ENCODE results near the gene APH1A.

APH1A gene

GRCh38 chr1:150263549-150263948 lies 5.3 kb downstream of the APH1A start:
- Histone ChIP-seq H3K4me1 (ENCODE audit: insufficient read depth, low read length) (peaks cover 23% of the 10 kb centered on the region), H3K36me3 (ENCODE audit: insufficient read depth, low read length) (peaks cover 30% of the 10 kb centered on the region), H3K9ac (ENCODE audit: low read length) (no peak overlapping the region), H3K27me3 (ENCODE audit: control insufficient read depth in 1 of 2, insufficient read depth in 2 of 2, low read length in 2 of 2) (no peaks in the 10 kb centered on the region), H3K4me3 (ENCODE audit: low read depth in 1 of 2, low read length in 2 of 2) (no peak overlapping the region), H3K27ac (ENCODE audit: low read depth, low read length) (no peak overlapping the region), H3K9me3 (ENCODE audit: low read length) (no peaks in the 10 kb centered on the region)

DNA sequence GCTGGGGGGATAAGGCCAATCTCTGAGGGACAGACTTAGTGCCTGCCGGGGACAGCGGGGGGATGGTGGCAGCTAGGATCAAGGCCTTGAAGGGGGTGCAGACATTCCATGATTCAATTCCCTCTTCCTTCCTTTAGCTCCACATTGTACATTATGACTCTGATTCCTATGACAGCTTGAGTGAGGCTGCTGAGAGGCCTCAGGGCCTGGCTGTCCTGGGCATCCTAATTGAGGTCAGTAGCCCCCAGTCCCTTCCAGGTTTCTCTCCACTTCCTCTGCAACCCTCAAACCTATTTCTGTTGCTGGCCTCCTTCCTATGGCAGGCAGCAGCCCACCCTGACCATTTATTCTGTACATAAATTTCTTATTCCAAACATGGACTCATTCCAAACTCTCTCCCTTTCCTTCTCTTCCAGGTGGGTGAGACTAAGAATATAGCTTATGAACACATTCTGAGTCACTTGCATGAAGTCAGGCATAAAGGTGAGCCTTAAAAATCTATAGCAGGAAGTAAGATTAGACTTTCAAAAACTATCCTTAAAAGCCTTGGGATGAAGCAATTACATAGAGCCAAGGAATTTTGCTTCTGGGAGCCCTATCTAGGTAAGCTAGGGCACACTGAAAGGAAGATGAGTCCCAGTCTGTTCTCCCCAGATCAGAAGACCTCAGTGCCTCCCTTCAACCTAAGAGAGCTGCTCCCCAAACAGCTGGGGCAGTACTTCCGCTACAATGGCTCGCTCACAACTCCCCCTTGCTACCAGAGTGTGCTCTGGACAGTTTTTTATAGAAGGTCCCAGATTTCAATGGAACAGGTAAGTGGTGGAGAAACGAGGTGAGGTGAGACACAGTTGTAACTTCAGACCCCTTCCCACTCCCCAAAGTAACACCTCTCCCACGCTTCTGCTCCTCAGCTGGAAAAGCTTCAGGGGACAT lies 6.2 kb downstream of the APH1A start:
- Histone ChIP-seq H3K4me3 (ENCODE audit: low read depth in 1 of 2, low read length in 2 of 2) (no peak overlapping the region), H3K9me3 (ENCODE audit: low read length) (no peaks in the 10 kb centered on the region), H3K9ac (ENCODE audit: low read length) (no peak overlapping the region), H3K36me3 (ENCODE audit: insufficient read depth, low read length) (peaks cover 30% of the 10 kb centered on the region), H3K4me1 (ENCODE audit: insufficient read depth, low read length) (peaks cover 20% of the 10 kb centered on the region), H3K27ac (ENCODE audit: low read depth, low read length) (no peak overlapping the region), H3K27me3 (ENCODE audit: control insufficient read depth in 1 of 2, insufficient read depth in 2 of 2, low read length in 2 of 2) (no peaks in the 10 kb centered on the region)

GRCh38 chr1:150261367-150261766 lies 7.4 kb downstream of the APH1A start:
- peaks cover 20% of the 10 kb centered on the region for H3K36me3 ChIP-seq (ENCODE audit: insufficient read depth, low read length)
- no peak overlapping the region for H3K9ac ChIP-seq (ENCODE audit: low read length)
- H3K27ac ChIP-seq (ENCODE audit: low read depth, low read length), result no peak overlapping the region
- H3K9me3 ChIP-seq (ENCODE audit: low read length), result no peaks in the 10 kb centered on the region
- H3K27me3 ChIP-seq (ENCODE audit: control insufficient read depth in 1 of 2, insufficient read depth in 2 of 2, low read length in 2 of 2), result no peaks in the 10 kb centered on the region
- peaks cover 19% of the 10 kb centered on the region for H3K4me1 ChIP-seq (ENCODE audit: insufficient read depth, low read length)
- no peak overlapping the region for H3K4me3 ChIP-seq (ENCODE audit: low read depth in 1 of 2, low read length in 2 of 2)

DNA sequence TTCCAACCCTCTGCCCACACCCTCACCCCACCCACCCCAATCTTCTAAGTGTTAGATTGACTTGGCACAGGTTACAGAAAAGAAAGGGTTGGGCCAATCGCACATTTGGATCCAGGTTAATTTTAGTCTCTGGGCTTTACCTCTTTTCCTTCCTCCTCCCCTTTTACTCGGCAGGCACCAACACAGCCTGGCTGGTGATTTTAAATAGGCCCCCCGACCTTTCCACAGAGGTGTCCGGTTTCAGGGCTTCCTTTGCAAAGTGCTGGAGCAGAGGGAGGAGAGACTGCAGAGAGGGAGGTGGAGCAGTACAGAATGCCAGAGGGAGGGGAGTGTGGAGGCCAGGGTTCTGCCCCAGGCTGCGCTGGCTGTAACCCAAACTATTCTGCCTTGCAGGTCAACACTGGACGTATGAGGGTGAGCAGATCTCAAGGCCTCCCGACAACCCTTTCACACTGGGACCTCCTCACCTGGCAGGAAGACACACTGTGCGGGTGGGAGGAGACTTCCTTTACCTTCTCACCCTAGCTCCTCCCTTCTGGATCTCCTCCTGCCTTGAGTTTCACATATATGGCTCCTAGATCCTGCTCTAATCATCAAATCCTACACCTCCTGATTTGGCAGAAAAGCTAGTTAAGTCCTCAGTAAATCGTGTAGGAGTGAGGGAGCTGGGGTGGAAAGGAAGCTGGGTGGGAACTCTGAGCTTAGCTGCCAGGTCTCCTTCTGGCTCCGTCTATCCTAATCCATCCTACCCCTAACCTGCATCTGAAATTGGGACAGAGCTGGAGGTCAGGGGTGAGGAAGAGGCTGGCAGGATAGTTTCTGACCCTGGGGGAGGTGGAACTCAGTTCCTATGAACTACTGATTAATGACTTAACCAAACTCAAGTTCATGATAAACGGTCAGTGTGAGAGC lies 8.8 kb downstream of the APH1A start:
- H3K9me3 ChIP-seq (ENCODE audit: low read length), result no peaks in the 10 kb centered on the region
- H3K9ac ChIP-seq (ENCODE audit: low read length), result no peak overlapping the region
- peaks cover 6% of the 10 kb centered on the region for H3K36me3 ChIP-seq (ENCODE audit: insufficient read depth, low read length)
- H3K27ac ChIP-seq (ENCODE audit: low read depth, low read length), result no peak overlapping the region
- no peaks in the 10 kb centered on the region for H3K27me3 ChIP-seq (ENCODE audit: control insufficient read depth in 1 of 2, insufficient read depth in 2 of 2, low read length in 2 of 2)
- no peak overlapping the region for H3K4me3 ChIP-seq (ENCODE audit: low read depth in 1 of 2, low read length in 2 of 2)
- H3K4me1 ChIP-seq (ENCODE audit: insufficient read depth, low read length), result peaks cover 28% of the 10 kb centered on the region

- Histone ChIP-seq H3K4me3 (ENCODE audit: low read depth in 1 of 2, low read length in 2 of 2) (no peak overlapping the region), H3K9me3 (ENCODE audit: low read length) (no peaks in the 10 kb centered on the region), H3K4me1 (ENCODE audit: insufficient read depth, low read length) (peaks cover 28% of the 10 kb centered on the region), H3K36me3 (ENCODE audit: insufficient read depth, low read length) (no peaks in the 10 kb centered on the region), H3K9ac (ENCODE audit: low read length) (no peak overlapping the region), H3K27ac (ENCODE audit: low read depth, low read length) (peak overlapping the region; percentile 73), H3K27me3 (ENCODE audit: control insufficient read depth in 1 of 2, insufficient read depth in 2 of 2, low read length in 2 of 2) (no peaks in the 10 kb centered on the region)
Measured at GRCh38 chr1:150259217-150259616, 9.6 kb downstream of the APH1A start.

GRCh38 chr1:150257624-150258585 lies 10.9 kb downstream of the APH1A start, which contains the start of gene CA14:
Gene CA14, plus strand, starts transcription at chr1:150257774. Its CDS starts 355 bp downstream, at chr1:150258129.
- Histone ChIP-seq H3K9ac (ENCODE audit: low read length) (peak within 1 kb of the TSS; percentile 28), H3K9me3 (ENCODE audit: low read length) (no peaks in the 10 kb centered on the region), H3K4me1 (ENCODE audit: insufficient read depth, low read length) (peaks cover 28% of the 10 kb centered on the region), H3K36me3 (ENCODE audit: insufficient read depth, low read length) (no peaks in the 10 kb centered on the region), H3K27me3 (ENCODE audit: control insufficient read depth in 1 of 2, insufficient read depth in 2 of 2, low read length in 2 of 2) (no peaks in the 10 kb centered on the region), H3K4me3 (ENCODE audit: low read depth in 1 of 2, low read length in 2 of 2) (peak within 1 kb of the TSS in 1 of 2 donors; percentile 55), H3K27ac (ENCODE audit: low read depth, low read length) (peak within 1 kb of the TSS; percentile 73)

DNA sequence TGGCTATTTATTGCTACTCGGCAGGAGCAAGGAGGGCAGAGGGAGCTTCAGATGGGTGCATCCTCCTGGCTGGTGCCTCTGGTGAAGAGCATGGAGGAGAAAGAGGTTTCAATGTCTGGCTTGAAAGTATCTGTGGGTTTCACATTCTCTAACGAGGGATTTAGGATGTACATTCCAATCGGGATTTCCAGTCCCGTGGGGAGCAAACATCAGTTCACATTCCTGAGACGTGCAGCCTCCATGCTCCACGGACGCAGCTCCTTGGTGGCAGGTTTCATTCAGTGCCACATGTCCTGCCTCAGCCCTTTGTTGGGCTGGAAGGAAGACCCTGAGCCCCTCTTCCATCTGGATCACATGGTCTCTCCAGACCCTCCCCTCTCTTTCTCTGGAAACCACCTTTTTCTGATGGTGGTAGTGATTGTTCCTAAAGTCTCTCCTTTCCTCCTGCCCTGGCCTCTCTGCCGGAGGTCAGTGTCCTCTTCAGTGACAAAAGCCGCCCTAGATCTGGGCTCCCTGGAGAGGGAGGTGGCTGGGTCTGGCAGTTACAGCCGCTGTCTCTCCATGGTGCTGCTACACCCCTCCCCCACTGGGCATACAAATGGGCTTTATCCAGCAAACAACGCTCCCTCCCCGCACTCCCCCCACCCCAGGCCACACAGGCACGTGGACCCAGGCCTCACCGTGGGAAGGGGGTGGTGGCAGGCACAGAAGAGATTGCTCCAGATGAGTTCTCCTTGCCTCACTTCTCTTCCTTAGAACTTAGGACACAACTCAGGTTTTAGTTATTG lies 12.1 kb downstream of the APH1A start:
- H3K36me3 ChIP-seq (ENCODE audit: insufficient read depth, low read length), result no peaks in the 10 kb centered on the region
- no peaks in the 10 kb centered on the region for H3K9me3 ChIP-seq (ENCODE audit: low read length)
- peaks cover 28% of the 10 kb centered on the region for H3K4me1 ChIP-seq (ENCODE audit: insufficient read depth, low read length)
- peak overlapping the region in 1 of 2 donors; percentile 55 for H3K4me3 ChIP-seq (ENCODE audit: low read depth in 1 of 2, low read length in 2 of 2)
- H3K9ac ChIP-seq (ENCODE audit: low read length), result peak overlapping the region; percentile 28
- H3K27ac ChIP-seq (ENCODE audit: low read depth, low read length), result peak overlapping the region; percentile 73
- no peaks in the 10 kb centered on the region for H3K27me3 ChIP-seq (ENCODE audit: control insufficient read depth in 1 of 2, insufficient read depth in 2 of 2, low read length in 2 of 2)

- Histone ChIP-seq H3K27me3 (ENCODE audit: control insufficient read depth in 1 of 2, insufficient read depth in 2 of 2, low read length in 2 of 2) (no peaks in the 10 kb centered on the region), H3K9me3 (ENCODE audit: low read length) (no peaks in the 10 kb centered on the region), H3K9ac (ENCODE audit: low read length) (peak overlapping the region; percentile 45), H3K36me3 (ENCODE audit: insufficient read depth, low read length) (no peaks in the 10 kb centered on the region), H3K4me3 (ENCODE audit: low read depth in 1 of 2, low read length in 2 of 2) (peak overlapping the region in 1 of 2 donors; percentile 55), H3K4me1 (ENCODE audit: insufficient read depth, low read length) (peaks cover 28% of the 10 kb centered on the region), H3K27ac (ENCODE audit: low read depth, low read length) (peak overlapping the region; percentile 73)
Measured at GRCh38 chr1:150256198-150256553, 12.6 kb downstream of the APH1A start.

GRCh38 chr1:150249936-150250335 lies 18.9 kb downstream of the APH1A start:
- no peak overlapping the region for H3K27ac ChIP-seq (ENCODE audit: low read depth, low read length)
- no peaks in the 10 kb centered on the region for H3K4me1 ChIP-seq (ENCODE audit: insufficient read depth, low read length)
- H3K9ac ChIP-seq (ENCODE audit: low read length), result no peak overlapping the region
- H3K27me3 ChIP-seq (ENCODE audit: control insufficient read depth in 1 of 2, insufficient read depth in 2 of 2, low read length in 2 of 2), result no peaks in the 10 kb centered on the region
- no peaks in the 10 kb centered on the region for H3K36me3 ChIP-seq (ENCODE audit: insufficient read depth, low read length)
- no peak overlapping the region for H3K4me3 ChIP-seq (ENCODE audit: low read depth in 1 of 2, low read length in 2 of 2)
- no peaks in the 10 kb centered on the region for H3K9me3 ChIP-seq (ENCODE audit: low read length)

DNA sequence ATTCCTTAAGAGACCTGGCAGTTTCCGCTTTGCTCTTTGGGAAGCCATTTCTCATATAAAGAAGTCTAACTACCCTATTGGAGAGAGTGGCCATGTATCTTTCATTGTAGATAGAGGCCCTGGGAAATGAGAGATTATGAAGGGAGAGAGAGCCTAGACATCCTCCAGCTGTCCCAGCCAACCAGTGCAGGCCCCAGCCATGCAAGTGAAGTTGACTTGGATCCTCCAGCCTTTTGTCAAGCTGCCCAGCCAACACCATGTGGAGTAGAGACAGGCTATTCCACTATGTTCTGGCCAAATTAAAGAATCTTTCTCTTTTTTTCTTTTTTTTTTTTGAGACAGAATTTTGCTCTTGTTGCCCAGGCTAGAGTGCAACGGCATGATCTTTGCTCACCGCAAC lies 25.8 kb downstream of the APH1A start:
- Histone ChIP-seq H3K27ac (ENCODE audit: low read depth, low read length) (no peak overlapping the region), H3K4me1 (ENCODE audit: insufficient read depth, low read length) (no peaks in the 10 kb centered on the region), H3K9ac (ENCODE audit: low read length) (no peak overlapping the region), H3K9me3 (ENCODE audit: low read length) (no peaks in the 10 kb centered on the region), H3K27me3 (ENCODE audit: control insufficient read depth in 1 of 2, insufficient read depth in 2 of 2, low read length in 2 of 2) (no peaks in the 10 kb centered on the region), H3K4me3 (ENCODE audit: low read depth in 1 of 2, low read length in 2 of 2) (no peak overlapping the region), H3K36me3 (ENCODE audit: insufficient read depth, low read length) (no peaks in the 10 kb centered on the region)

Measured in muscle layer of colon (tissue), 2 donors.